HG03469 (cell line): ENCODE measurements around the gene DPCD.

Experiments used
- ATAC-seq: cut with Tn5 transposase; IDR thresholded peaks from one replicate; pipeline ENCODE4 v1.9.1; 2021; ENCODE audit warnings: mild to moderate bottlenecking, moderate library complexity, moderate number of reproducible peaks; ENCODE audit not compliant: unreplicated experiment

The DPCD gene

GRCh38 chr10:101587725-101588653 lies at the start of gene DPCD, which contains the start of gene POLL:
Gene DPCD (plus strand): TSS chr10:101588321. CDS start chr10:101588337, 16 bp downstream.
Gene POLL (minus strand): TSS chr10:101588257. CDS start chr10:101587360, 897 bp downstream.
- peak; percentile 83 for ATAC-seq

DNA sequence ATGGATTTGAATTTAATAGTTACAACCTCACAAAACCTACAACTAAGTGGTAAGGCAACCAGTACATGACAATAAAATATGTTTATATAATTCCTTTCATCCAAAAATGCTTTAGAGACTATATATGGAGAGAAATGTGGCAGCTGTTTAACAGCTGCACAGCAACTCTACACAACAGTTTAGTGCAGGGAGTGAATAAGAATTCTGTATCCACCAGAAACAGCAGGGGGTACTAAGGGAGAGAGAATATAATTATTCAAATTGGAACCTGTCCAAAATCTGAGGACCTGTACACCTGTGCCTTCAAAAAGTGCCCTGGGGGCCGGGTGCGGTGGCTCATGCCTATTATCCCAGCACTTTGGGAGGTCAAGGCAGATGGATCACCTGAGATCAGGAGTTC lies 49.7 kb upstream of the DPCD start:
- ATAC-seq = no peak

GRCh38 chr10:101545898-101546297 lies 42.2 kb upstream of the DPCD start:
- no peak for ATAC-seq

GRCh38 chr10:101550965-101551364 lies 37.2 kb upstream of the DPCD start:
- ATAC-seq = no peak

DNA sequence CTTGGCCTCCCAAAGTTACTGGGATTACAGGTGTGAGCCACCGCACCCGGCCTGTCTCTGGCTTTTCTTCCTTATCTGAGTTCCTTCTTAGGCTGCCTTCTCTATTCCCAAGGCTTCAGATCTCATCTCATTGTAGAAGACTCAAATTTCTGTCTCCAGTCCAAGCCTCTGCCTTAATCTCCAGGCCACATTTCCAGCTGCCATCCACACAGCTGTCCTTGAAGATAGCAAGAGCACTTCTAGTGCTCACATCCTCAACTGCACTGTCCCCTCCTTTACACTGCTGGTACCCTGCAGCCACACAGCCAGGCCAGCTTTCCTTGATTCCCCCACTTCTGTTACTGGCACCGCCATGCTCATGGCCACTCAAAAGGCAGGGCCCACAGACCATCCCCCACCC lies 35.7 kb upstream of the DPCD start:
- no peak for ATAC-seq

DNA sequence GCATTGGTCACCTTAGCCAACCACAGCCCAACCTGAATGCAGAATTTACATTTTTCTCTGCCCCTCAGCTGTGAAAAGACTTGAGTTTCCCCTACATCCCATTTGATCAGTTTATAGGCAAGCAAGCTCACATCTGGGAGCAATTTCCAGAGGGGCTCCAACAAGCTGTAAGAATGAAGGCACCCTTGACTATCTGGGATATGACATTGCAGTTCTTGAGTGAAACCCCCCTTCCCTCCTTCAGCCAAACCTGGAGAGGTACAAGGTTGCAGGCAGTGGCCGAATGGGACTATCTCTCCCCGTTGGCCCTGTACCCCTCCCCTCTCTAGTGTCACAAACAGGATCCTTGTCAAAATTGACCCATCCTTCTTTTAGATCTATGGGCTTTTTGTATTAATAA lies 30.6 kb upstream of the DPCD start:
- ATAC-seq = no peak

DNA sequence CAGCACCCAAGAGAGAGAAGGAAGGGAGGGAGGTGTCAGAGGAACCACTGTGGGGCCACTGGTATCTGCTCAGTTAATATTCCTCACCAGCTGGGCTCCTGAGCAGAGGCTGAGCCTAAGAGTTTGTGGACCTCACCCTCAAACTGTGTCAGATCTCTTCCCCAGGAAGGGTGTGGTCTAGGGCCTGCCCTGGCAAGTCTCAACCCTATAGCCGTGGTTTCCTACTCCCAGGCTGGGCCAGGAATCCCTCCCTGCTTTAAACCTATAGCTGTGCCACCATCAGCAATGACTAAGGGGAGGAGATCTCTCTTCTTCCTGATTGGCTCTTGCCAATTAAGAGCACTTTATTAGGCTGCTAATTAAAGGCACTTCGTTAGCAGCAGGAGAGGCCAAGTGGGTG lies 29.9 kb upstream of the DPCD start:
- ATAC-seq = no peak

DNA sequence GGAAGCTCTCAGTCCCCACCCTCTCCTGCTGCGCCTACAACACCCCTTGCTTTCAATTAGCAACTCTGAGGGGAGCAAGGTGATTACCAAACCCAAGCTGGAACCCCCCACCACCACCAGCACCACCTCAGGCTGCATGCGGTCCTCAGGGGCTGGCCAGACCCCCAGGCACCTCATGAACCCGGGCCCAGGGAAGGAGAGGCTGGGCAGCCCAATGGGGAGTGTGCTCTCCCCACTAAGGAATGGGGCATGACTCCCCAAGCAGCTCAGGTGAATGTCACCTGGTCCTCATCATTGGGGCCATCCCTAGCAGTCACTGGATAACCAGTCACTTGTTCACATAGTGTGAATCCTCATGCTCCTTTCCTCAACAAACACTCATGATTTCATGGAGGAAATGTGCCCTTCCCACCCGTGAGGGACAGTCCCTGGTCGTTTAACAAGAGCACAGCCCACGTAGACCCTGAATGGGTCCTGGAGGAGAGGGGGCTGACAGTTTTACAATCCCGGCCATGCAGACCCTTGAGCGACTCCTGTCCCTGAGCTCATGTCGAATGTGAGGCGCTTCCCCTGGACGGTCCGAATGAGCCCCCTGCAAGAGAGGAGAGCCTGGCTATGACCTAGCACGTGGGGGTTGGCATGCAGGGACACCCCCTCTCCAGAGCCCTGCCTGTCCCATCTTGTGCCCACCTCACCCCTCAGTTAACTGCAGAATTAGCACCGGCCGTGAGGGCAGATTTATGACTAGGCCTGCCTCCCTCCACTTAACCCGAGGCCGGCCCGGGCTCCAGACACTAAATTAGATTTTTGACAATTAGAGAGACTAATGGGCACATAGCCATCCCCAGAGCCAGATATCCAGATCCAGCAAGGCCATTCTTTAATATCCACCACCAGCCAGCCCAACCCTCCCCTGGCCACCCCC lies 29.2 kb upstream of the DPCD start:
- ATAC-seq = no peak

DNA sequence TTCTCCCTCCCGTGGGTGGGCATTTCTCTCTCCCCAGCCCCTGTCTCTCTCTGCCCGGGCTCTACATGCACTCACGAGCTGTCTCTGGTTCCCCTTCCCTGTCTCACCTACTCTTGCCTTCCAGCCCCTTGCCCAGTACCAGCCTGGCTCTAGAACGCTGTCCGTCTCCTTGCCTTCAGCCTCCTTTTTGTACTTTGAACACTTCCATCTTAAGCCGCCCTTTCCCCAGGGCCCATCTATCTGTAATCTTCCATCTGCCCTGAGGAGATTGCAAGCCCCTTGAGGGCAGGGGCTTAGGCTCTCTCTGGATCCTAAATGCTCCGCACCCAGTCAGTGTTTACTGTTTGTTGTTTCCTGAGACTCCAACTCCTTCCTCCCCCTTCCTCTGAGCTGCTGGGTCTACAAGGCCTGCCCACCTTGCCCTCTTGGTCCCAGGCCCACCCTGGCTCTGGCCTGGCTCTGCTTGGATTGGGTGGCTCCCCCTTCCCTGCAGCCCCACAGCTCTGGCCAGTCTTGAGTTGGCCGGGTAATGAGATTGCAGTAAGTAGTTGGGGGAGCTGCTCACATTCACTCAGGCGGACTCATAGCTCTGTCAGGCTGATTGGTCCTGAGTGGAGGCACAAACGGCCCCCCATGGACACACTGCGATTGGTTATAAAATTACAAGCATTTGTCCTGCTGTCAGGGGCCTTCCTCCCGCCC lies 28.4 kb upstream of the DPCD start:
- no peak for ATAC-seq

GRCh38 chr10:101560298-101561067 lies 27.6 kb upstream of the DPCD start:
- ATAC-seq = no peak

DNA sequence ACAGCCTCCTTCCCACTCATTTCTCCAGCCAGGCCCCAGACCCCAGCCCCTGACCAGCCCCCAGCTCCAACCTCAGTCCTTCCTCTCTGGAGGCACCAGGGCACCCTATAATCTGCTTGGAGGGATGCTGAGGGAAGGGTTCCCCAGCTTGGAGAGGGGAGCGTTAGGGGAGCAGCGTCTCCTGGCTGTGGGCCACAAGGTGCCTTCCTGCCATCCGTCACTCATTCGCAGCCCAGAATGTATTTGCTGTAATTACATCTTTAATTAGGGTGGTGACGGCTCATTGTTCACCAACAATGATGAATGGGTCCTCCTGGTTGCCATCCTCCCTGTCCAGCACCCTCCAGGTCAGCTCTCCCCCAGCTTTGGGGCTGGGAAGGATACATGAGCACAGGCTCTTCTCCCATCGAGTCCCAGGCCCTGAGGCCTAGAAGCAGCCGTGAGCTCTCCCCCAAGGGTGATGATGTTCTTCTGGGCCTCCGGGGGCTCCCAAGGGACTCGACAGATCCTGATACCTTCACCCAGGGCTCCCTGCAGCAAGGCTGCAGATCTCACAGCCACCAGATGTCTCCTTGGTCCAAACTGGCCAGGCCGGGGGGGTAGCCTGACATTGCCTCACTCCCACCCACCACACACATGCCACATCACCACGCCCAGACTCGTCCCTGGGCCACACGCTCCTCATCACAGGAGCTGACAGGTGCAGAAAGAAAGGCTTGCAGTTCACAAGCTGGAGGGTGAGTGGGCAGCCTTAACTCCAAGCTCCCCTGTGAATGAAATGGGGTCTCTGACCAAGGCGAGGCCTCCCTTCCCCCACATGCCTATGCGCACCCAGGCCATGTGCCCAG lies 26.8 kb upstream of the DPCD start:
- ATAC-seq = no peak

DNA sequence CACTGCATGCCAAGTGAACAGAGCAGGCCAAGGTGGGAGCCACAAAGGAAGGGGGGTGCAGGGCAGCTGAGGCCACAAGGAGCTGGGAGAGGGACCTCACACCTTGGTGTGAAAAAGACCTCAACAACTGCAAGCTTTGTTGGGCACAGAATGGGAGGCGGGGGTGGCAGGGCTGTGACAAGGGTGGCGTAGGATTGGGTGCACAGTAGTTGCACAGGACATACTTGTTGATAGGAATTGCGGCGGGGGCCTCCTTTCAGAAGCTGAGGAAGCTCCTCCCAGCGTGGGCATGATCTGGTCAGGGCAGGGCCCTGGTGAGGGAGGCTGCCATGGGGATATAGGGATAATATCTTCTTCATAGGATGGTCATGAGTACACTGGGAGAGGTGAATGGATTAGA lies 25.9 kb upstream of the DPCD start:
- no peak for ATAC-seq

GRCh38 chr10:101563007-101563406 lies 25.1 kb upstream of the DPCD start:
- no peak for ATAC-seq

- no peak for ATAC-seq
Measured at GRCh38 chr10:101563497-101564040, 24.6 kb upstream of the DPCD start.

- ATAC-seq = no peak
Measured at GRCh38 chr10:101564490-101564991, 23.6 kb upstream of the DPCD start.

- no peak for ATAC-seq
Measured at GRCh38 chr10:101565370-101565900, 22.7 kb upstream of the DPCD start.

DNA sequence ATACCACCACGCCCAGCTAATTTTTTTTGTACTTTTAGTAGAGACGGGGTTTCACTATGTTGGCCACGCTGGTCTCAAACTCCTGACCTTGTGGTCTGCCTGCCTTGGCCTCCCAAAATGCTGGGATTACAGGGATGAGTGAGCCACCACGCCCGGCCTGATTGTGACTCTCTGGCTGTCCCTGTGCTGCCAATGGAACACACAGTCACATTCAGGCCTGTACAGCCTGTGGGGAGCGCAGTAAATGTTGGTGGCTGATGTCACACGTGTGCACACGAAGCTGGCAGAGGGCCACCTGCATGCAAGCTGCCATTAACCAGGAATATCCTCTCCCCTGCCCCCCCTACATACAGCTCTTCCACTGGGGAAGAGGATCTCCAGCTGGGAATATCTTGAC lies 22.2 kb upstream of the DPCD start:
- ATAC-seq = no peak

GRCh38 chr10:101566333-101567164 lies 21.6 kb upstream of the DPCD start:
- ATAC-seq = no peak
